ENCODE data around the gene PCDHGA9.
"Not testable (repeated sequence)": the region's sequence is repeated elsewhere in the genome, so short reads cannot be mapped to it uniquely, and the experiment has no call there.

The PCDHGA9 gene

GRCh38 chr5:141384471-141385267, 17.9 kb upstream of the PCDHGA9 start:
- no peak for DNase-seq

- DNase-seq: peak; percentile 39
Measured at GRCh38 chr5:141387557-141388311, 14.8 kb upstream of the PCDHGA9 start, which contains the start of gene PCDHGB4. PCDHGB4 (plus strand) TSS chr5:141387698; CDS start chr5:141387885, 187 bp downstream.

- DNase-seq: no peak
Measured at GRCh38 chr5:141388661-141389060, 13.9 kb upstream of the PCDHGA9 start.

GRCh38 chr5:141389153-141390042, 13.2 kb upstream of the PCDHGA9 start:
- DNase-seq: no peak

- DNase-seq: no peak
Measured at GRCh38 chr5:141392429-141393198, 10.0 kb upstream of the PCDHGA9 start, which contains the start of gene PCDHGA8. PCDHGA8 (plus strand) TSS chr5:141392633; CDS start chr5:141392814, 181 bp downstream.

- DNase-seq: no peak
Measured at GRCh38 chr5:141393267-141393666, 9.3 kb upstream of the PCDHGA9 start.

- DNase-seq: not testable (repeated sequence)
Measured at GRCh38 chr5:141394401-141395187, 8.0 kb upstream of the PCDHGA9 start.

- peak; percentile 58 for DNase-seq
Measured at GRCh38 chr5:141397756-141398551, 4.6 kb upstream of the PCDHGA9 start, which contains the start of gene PCDHGB5. PCDHGB5 (plus strand) TSS chr5:141397947; CDS start chr5:141398128, 181 bp downstream.

GRCh38 chr5:141398608-141399007, 4.0 kb upstream of the PCDHGA9 start:
- DNase-seq: no peak

GRCh38 chr5:141399555-141400258, 2.9 kb upstream of the PCDHGA9 start:
- no peak for DNase-seq

GRCh38 chr5:141403387-141403786, 809 bp downstream of the PCDHGA9 start:
- DNase-seq: no peak

- peak; percentile 51 for DNase-seq
Measured at GRCh38 chr5:141407790-141408505, 5.4 kb downstream of the PCDHGA9 start, which contains the start of gene PCDHGB6. PCDHGB6 (plus strand) TSS chr5:141408021; CDS start chr5:141408203, 182 bp downstream.

- no peak for DNase-seq
Measured at GRCh38 chr5:141409598-141410306, 7.2 kb downstream of the PCDHGA9 start.

- DNase-seq: no peak
Measured at GRCh38 chr5:141411575-141411974, 9.0 kb downstream of the PCDHGA9 start.

- peak; percentile 64 for DNase-seq
Measured at GRCh38 chr5:141412854-141413539, 10.4 kb downstream of the PCDHGA9 start, which contains the start of gene PCDHGA10. PCDHGA10 (plus strand) TSS chr5:141412987; CDS start chr5:141413176, 189 bp downstream.

- no peak for DNase-seq
Measured at GRCh38 chr5:141413540-141414069, 11.0 kb downstream of the PCDHGA9 start.
